ENCODE measurements around the gene L3MBTL2.
"Not testable (repeated sequence)": the region's sequence is repeated elsewhere in the genome, so short reads cannot be mapped to it uniquely, and the experiment has no call there.

The L3MBTL2 gene

DNA sequence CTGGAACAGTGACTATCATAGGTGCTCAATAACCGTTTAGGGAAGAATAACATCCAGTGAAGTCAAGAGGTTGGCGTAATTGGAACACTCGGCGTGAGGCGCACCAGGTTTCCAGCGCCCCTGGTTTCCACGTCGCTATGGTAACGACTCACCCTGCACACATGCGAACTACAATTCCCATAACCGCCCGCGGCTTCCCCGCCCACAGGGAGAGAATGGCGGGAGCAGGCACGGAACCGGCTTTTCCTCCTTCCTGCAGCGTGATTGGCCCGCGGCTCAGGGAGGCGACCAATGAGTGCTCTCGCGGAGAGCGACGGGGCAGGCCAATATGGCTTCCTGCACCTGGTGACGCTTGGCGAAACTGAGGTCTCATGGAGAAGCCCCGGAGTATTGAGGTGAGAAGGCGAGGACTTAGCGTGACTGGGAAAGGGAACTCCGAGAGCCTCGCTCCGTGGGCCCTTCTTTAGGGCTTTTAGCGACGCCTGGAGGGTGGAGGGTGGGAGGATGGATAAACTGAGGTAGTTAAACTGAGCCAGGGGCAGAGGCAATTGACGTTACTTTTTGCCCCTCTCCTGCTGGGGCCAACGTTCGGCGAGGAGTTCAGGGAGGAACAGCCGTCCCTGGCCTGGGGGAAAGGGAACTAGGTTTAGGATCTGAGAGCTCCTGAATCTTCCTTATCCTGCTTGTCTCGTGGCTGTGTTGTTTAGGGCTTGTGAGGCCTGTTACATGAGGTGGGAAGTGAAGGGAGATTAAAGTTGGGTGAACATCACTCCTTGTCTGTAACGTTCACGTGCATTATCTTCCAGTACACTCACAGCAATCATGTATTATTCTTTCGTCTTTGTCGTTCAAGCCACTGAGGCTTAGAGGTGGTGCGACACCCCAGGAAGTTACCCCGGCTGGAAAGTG lies at the start of gene L3MBTL2:
Gene L3MBTL2 (plus strand): TSS at position 321 of the 909 bp plus-strand sequence. CDS start 51 bp downstream, at position 372.
- DNase-seq: peak; percentile 99

DNA sequence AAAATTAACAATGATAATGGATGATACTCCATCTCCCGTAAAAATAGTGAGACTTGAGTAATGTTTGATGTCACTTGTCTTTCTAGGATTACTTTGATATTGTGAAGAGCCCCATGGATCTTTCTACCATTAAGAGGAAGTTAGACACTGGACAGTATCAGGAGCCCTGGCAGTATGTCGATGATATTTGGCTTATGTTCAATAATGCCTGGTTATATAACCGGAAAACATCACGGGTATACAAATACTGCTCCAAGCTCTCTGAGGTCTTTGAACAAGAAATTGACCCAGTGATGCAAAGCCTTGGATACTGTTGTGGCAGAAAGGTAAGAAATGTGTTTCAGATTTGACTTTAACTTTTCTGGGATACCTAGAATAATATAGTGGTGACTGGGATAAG lies 48.0 kb upstream of the L3MBTL2 start:
- no peak for DNase-seq

DNA sequence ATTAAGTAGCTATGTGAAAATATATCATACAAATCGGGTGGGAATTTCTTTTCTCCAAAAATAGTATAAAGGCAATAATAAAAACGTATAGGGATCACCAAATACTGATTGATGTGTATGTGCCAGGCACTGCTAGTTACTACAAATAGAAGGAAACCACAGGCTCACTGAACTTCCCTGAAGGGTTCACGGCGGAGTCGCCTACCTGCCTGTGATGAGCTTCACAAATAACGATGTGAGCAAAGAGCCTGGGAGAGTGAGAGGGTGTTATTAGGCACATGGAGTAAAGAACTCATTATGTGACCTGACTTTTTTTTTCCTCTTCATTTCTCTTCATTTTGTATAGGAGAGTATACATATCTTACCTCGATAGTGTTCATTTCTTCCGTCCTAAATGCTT lies 36.0 kb upstream of the L3MBTL2 start:
- no peak for DNase-seq

DNA sequence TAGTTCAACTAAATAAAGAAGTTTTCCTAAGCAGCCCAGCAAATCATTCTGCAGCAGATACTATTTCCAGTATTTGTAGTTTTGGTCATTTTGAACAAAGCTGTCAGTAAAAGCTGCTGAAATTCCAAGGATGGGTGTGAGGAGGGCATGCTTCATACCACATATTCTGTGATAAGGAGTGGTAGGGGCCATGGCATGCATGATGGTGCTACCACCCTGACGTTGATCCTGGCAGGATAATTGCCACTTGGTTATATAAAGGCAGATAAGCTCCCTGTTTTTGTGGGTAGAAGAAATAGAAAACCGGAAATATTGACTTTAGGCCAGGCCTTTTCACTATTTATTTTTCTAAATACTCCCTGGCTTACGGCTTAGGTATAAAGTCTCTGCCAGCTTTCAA lies 33.1 kb upstream of the L3MBTL2 start:
- no peak for DNase-seq

DNA sequence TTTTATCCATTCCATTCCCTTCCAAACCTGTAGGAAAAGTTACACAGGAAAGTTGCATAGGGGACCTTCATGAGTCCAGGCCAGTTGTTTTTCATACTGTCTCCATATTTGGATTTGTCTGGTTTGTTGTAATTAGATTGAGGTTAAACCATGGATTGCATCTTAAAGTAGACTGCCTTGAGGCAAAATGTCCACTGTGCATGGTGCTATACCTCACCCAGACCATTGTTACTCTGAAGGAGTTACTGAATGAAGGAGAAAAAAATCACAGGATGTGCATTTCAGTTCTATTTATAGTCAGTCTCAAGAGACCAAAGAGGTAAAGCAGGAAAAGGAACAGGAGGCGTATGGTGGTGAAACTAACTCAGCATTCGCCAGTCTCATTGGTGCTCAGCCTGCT lies 29.6 kb upstream of the L3MBTL2 start:
- no peak for DNase-seq

DNA sequence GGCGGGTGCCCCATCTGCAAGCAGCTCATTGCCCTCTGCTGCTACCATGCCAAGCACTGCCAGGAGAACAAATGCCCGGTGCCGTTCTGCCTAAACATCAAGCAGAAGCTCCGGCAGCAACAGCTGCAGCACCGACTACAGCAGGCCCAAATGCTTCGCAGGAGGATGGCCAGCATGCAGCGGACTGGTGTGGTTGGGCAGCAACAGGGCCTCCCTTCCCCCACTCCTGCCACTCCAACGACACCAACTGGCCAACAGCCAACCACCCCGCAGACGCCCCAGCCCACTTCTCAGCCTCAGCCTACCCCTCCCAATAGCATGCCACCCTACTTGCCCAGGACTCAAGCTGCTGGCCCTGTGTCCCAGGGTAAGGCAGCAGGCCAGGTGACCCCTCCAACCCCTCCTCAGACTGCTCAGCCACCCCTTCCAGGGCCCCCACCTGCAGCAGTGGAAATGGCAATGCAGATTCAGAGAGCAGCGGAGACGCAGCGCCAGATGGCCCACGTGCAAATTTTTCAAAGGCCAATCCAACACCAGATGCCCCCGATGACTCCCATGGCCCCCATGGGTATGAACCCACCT lies 28.0 kb upstream of the L3MBTL2 start:
- no peak for DNase-seq

DNA sequence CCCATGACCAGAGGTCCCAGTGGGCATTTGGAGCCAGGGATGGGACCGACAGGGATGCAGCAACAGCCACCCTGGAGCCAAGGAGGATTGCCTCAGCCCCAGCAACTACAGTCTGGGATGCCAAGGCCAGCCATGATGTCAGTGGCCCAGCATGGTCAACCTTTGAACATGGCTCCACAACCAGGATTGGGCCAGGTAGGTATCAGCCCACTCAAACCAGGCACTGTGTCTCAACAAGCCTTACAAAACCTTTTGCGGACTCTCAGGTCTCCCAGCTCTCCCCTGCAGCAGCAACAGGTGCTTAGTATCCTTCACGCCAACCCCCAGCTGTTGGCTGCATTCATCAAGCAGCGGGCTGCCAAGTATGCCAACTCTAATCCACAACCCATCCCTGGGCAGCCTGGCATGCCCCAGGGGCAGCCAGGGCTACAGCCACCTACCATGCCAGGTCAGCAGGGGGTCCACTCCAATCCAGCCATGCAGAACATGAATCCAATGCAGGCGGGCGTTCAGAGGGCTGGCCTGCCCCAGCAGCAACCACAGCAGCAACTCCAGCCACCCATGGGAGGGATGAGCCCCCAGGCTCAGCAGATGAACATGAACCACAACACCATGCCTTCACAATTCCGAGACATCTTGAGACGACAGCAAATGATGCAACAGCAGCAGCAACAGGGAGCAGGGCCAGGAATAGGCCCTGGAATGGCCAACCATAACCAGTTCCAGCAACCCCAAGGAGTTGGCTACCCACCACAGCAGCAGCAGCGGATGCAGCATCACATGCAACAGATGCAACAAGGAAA lies 27.3 kb upstream of the L3MBTL2 start:
- no peak for DNase-seq

DNA sequence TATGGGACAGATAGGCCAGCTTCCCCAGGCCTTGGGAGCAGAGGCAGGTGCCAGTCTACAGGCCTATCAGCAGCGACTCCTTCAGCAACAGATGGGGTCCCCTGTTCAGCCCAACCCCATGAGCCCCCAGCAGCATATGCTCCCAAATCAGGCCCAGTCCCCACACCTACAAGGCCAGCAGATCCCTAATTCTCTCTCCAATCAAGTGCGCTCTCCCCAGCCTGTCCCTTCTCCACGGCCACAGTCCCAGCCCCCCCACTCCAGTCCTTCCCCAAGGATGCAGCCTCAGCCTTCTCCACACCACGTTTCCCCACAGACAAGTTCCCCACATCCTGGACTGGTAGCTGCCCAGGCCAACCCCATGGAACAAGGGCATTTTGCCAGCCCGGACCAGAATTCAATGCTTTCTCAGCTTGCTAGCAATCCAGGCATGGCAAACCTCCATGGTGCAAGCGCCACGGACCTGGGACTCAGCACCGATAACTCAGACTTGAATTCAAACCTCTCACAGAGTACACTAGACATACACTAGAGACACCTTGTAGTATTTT lies 26.6 kb upstream of the L3MBTL2 start:
- no peak for DNase-seq

DNA sequence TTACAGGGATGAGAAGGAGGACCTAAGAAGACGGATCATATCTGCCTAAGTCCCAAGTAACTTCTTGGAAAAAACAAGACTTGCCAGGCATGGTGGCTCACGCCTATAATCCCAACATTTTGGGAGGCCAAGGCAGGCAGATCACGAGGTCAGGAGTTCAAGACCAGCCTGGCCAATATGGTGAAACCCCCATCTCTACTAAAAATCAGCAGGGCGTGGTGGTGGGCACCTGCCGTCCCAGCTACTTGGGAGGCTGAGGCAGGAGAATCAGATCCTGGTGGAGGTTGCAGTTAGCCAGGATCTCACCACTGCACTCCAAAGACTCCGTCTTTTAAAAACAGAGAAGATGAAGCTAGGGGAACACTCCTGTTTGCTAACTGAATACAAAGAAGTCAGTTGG lies 24.8 kb upstream of the L3MBTL2 start:
- not testable (repeated sequence) for DNase-seq

DNA sequence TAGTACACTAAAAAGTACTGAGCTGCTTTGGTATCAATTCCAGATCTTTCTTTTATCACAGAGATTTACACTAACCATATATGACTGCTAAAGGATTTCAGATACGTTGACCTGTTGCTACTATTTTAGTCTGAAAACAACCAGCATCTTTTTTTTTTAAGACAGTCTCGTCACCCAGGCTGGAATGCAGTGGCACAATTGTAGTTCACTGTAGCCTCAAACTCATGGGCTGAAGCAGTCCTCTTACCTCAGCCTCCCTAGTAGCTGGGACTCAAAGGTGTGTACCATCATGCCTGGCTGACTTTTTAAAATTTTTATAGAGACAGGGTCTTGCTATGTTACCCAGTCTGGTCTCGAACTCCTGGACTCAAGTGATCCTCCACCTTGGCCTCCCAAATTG lies 24.2 kb upstream of the L3MBTL2 start:
- DNase-seq: no peak

DNA sequence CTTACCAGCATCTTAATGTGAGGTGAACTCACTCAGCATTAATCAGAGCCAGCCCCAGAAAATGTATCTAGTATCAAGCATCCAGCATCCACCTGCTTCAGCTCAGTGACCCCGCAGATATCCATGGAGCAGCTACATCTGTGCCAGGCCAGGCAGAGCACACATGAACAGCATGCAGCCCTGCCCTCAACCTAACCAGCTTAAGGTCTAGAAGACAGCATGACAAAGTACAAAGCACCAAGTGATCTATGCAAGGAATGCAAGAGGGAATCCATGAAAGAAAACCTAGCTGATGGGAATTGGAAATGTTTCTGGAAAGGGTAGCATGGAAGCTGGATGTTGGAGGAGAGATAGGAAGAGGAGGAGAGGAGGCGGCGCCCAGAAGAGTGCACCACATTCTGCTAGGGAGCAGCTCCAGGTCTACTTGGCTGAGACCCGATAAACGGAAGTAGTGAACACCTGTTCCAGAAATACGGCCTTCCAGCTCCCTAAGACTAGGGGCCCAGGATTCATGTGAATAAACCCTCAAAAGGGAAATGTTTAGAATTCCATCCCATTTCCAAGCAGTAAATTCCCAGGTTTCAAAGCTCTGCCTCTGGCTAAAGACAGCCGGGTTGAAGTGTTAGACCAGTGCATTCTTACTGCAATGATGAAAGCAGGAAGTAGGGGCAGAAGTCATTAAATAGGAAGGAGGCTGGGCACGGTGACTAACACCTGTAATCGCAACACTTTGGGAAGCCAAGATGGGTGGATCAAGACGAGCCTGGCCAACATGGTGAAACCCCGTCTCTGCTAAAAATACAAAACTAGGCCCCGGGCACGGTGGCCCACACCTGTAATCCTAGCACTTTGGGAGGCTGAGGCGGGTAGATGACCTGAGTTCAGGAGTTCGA lies 23.5 kb upstream of the L3MBTL2 start:
- no peak for DNase-seq

DNA sequence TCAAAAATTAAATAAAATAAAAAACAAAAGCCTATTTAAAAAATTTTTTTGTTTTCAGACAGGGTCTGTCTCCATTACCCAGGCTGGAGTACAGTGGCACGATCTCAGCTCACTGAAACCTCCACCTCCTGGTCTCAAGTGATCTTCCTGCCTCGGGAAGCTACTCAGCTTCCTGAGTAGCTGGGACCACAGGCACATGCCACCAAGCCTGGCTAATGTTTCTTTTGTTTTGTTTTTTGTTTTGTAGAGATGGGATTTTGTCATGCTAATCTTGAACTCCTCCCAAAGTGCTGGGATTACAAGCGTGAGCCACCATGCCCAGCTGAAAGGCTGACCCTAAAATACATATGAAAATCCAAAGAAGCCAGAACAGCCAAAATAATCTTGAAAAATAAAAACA lies 20.4 kb upstream of the L3MBTL2 start:
- no peak for DNase-seq

DNA sequence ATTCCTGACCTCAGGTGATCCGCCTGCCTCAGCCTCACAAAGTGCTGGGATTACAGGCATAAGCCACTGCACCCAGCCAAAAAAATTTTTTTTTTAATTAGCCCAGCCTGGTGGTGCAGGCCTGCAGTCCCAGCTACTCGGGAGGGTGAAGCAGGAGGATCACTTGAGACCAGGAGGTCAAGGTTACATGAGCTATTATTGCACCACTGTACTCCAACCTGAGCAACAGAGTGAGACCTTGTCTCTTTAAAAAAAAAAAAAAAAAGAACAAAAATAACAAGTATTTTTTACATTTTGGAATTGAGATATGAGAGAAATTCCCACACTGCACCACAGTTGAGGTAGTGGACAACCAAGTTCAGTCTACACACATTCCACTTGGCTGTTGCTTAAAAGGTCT lies 13.6 kb upstream of the L3MBTL2 start:
- no peak for DNase-seq

DNA sequence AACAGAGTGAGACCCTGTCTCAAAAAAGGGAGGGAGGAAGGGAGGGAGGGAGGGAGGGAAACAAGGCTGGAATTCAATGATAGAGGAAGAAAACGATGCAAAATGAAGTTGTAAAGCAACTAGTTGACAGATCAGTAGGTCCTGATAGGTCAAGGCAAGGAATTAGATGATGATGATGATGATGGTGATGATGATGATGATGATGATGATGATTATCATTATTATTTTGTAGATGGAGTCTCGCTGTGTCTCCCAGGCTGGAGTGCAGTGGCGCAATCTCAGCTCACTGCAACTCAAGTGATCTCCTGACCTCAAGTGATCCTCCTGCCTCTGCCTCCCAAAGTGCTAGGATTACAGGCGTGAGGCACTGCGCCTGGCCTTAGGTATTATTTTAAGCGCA lies 11.3 kb upstream of the L3MBTL2 start:
- DNase-seq: no peak

DNA sequence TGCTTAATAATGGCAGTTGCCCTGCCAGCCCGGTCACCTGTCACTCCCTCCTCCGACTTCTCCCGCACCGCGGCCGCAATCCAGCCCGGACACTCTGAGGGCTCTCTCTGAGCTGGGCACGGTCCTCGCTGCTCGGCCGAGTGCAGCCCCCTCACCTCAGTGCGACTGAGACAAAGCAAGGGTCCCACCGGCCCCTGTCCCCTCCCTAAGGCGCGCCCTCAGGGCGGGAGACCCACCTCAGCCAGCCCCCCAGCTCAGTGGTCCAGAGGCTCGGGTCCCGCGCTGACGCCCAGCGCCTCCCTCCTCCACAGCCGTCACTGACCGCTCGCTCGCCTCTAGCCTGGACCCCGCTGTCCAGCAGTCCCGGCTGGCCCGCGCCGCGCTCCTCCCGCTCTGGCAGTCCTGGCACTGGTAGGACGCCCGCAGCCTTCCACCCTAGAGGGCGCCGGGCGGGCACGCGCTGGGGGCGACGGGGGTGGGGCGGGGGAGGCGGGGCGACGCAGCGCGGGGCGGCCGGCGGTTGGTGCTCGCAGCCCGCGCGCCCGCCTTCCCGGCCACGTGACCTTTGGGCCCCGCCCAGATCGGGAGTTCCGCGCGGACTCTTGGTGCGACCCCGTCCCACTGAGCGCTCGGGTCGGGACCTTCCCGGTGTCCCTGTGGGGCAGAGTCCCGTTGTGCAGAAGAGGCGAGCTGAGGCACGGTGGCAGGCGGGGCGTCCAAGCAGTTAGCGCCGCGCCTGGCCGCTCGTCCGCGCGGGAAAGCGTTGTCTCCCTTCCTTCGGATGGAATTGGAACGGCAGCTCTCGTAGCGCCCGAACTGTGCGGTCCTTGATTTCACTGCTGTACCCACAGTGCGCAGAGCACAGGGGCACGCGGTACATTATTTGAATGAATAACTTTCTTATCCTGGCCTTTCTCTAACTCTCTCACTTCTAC lies 7.8 kb upstream of the L3MBTL2 start:
- DNase-seq: peak; percentile 74

DNA sequence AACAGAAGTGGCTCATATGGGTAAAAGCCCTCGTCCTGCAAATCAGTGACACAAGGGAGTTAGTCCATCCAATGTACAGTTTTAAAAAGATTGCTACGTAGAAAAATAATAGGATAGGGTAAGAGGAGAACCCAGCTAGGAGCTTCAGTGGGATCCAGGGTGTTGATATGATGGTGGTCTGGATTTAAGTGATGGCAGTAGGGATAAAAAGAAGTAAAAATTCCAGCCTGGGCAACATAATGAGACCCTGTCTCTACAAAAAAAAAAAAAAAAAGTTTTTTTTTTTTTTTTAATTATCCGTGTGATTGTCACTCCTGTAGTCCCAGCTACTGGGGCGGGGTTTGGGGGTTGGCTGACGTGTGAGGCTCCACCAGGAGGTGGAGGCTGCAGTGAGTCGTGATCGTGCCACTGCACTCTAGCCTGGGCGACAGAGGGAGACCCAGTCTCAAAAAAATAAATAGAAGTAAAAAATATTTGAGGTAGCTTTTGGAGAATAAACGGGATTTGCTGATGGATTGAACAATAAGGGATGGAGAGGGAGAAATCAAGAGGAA lies 7.0 kb upstream of the L3MBTL2 start:
- DNase-seq: peak; percentile 54

DNA sequence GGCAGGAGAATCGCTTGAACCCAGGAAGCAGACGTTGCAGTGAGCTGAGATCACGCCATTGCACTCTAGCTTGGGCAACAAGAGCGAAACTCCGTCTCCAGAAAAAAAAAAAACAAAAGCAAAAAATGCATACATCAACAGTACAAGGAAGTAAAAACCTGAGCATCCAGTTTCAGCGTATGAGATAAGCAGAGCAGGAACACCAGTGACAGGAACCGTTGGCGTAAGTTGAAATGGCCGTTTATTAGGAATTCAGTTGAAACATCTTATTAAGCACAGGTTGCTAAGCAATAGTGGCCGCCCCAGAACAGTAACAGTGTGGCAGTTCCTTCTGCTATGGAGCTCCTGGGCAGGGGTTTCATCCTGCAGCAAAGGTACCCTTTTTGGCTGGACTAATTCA lies 4.0 kb upstream of the L3MBTL2 start:
- DNase-seq: no peak

DNA sequence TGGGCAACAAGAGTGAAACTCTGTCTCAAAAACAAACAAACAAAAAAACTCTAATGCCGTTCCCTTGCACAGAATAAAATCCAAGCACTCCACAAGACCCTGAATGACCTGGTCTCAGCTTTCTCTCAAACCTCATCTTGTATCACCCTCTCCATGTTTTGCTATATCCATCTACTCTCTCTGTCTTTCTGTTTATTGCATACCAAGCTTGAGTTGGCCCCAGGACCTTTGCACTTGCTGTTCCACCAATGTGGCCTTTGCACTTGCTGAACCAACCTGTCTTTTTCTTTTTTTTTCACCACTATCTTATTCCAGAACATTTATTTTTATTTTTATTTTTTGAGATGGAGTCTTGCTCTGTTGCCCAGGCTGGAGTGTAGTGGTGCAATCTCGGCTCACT lies 2.0 kb upstream of the L3MBTL2 start:
- DNase-seq: no peak

DNA sequence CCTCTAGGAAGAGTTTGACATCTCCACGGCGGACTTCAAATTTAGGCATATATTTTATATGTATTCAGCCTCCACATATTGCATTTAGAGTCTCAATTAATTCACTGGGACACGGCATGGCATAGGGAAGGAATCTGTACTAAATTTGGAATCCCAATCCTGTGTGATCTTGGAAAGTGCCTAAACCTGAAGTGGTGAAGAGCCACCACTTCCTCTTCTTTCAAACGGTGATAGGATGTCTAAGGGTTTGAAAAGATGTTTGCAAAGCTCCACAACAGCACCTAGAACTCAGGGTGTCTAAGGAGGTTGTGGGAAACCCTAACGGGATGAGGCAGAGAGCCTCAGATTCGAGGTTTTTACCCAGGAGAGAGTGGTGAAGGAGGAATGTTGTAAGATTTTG lies 1.0 kb upstream of the L3MBTL2 start:
- DNase-seq: no peak

DNA sequence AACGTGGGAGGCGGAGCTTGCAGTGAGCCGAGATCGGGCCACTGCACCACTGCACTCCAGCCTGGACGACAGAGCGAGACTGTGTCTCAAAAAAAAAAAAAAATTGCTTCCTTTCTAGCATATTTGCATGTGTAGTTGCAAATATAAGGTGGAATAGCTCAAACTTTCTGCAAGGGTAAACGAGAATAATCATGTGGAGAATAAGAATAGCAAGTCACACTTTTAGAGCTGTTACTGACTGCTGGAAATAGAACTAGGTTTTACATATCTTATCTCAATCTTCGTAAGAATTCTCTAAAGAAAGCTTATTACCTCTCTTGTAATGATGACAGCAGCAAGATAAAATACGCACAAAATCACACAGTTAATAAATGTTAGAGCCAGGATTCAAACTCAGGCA lies 1.6 kb downstream of the L3MBTL2 start:
- no peak for DNase-seq

DNA sequence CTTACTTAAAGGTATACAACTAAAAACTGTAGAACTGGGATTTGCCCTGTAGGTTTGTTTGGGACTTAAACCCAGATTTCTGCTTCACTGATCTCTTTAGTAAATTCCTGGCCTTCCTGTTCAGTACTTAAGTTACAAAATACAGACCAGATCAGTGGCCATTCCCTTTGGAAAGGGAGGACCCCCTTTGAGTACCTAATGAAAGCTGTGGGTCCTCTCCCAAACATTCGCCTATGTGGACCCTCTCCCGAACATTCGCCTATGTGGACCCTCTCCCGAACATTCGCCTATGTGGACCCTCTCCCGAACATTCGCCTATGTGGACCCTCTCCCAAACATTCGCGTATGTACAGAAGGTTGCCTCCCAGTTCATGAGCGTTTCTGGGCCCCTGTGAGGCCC lies 10.3 kb downstream of the L3MBTL2 start:
- no peak for DNase-seq

Data from activated CD4-positive, alpha-beta T cell treated with anti-CD3 and anti-CD28 coated beads, Interleukin-2, amount 50 U/mL, for 16 hours (primary cell).